SHP77 treated with DMSO at 0.1 percent for 48 hours (cell line): Measurements from ENCODE around the gene DUSP2.

ENCODE experiments used
- DNase-seq: peaks from one replicate; lab custom pipeline; 2025; lab: John Stamatoyannopoulos, UW

The DUSP2 gene

GRCh38 chr2:96131152-96131812 is 14.0 kb downstream of the DUSP2 start:
- DNase-seq = no peak

DNA sequence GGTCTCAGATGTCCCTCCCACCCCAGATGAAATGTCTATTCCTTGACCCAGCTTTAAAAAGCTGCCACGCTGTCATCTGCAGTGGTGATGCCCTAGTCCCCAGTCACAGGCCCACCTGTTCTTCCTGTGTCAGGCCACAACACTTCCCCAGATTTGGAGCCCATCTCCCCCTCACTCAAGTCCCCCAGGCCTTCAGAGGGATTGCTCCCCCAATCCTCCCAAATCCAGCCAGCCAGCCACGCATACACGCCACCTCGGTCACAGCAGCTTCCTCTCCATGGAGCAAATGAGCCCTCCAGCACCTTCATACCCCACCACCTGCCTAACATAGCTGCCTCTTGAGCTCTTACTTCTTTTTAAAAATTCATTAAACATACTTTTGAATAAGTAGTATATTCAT is 14.8 kb downstream of the DUSP2 start:
- DNase-seq = no peak

GRCh38 chr2:96129528-96130120 is 15.6 kb downstream of the DUSP2 start:
- no peak for DNase-seq

DNA sequence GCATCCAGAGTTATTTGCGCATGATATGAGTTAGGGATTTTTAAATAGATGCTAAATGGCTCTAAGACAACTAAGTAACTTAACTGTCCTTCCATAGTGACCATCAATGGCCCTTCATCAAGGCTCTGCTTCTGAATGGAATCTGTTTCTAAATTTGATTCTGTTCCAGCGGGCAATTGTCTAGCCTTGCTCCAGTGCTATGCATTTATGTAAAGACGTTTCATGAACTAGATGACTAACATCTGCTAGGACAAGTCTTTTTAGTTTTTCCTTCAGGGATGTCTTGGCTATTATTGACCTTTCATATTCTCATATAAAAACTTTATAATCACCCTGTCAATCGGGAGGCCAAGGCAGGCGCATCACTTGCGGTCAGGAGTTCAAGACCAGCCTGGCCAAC is 16.8 kb downstream of the DUSP2 start:
- no peak for DNase-seq

GRCh38 chr2:96124406-96125265 is 20.6 kb downstream of the DUSP2 start:
- DNase-seq = no peak

DNA sequence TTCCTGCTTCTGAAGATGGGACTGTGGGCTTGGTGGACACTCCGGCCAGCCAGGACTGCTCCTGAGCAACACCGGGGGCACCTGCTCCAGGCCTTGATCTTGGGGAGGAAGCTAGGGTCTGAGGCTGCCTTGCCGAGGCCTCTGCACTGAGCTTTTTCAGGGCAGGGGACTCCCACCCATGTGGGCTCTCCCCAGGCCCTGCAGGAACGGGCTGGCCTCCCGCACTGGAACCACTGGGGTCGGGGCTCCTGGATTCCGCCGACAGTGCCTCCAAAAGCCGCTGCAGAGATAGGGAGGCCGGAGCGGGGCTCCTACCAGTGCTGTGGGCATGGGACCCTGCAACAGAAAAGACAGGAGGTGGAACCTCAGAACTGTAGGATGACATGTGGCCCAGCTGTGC is 21.3 kb downstream of the DUSP2 start:
- DNase-seq = no peak

GRCh38 chr2:96123290-96123689 is 21.9 kb downstream of the DUSP2 start:
- DNase-seq = no peak

- no peak for DNase-seq
These were observed 22.8 kb downstream of the DUSP2 start for GRCh38 chr2:96122391-96122790.

DNA sequence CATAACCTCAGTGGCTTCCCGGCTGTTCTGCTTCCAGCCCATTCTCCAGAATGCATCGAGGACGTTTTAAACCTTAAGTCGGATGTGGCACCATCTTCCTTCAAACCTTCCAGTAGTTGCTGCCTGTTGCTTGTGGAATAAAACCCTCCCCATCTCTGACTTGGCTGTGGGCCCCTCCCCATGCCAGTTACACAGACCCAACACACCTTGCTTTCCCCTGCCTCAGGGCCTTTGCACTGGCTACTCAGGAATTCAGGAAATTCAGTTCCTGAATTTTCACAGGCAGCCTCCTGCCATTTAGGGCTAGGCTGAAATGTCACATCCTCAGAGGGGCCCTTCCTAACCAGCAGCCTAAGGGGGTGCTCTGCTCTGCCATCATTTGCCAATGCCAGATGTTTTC is 23.8 kb downstream of the DUSP2 start:
- no peak for DNase-seq

GRCh38 chr2:96120991-96121390 is 24.2 kb downstream of the DUSP2 start:
- DNase-seq = no peak

DNA sequence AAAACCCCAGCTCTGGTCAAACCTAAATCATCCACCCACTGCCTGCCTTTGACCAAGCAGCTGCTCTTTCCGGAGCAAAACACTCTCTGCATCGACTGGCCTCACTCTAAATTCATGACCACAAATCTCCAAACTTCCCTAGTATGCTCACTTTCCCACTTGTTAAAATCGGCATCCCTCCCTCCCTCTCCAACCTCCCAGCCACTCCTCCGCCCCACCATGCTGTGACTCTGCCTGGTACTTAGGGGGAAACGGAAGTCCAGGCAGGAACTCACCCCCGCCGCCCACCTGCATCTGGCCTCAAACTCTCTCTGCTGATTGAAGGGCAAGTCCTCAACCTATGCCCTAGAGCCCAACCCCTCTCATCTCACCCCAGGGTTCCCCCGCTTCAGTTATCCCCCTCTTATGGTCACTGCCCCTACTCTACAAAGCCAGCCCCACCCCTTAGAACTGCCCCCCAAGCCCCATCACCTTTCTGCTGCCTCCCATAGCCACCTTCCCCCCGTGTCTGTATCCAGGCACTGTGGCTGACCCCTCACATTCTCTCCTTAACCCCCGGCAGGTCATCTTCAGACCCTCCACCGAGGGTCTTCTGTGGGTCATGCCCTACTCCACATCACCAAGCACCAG is 25.0 kb downstream of the DUSP2 start:
- no peak for DNase-seq

DNA sequence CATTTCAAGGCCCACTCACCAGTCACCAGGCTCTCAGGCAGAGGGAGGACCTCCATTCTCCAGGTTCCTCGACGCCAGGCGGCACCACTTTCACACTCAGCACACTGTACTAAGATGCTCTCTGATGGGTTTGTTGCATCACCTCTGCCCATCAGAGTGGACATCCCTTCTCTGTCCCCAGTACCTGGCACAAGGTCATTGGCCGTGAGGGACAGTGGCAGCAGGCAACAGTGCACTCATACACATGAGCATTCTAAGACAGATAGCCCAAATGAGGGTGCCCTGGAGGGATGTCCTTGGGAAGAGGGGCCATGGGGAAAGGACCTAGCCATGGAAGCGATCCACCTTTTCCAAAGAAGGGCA is 25.9 kb downstream of the DUSP2 start:
- no peak for DNase-seq

DNA sequence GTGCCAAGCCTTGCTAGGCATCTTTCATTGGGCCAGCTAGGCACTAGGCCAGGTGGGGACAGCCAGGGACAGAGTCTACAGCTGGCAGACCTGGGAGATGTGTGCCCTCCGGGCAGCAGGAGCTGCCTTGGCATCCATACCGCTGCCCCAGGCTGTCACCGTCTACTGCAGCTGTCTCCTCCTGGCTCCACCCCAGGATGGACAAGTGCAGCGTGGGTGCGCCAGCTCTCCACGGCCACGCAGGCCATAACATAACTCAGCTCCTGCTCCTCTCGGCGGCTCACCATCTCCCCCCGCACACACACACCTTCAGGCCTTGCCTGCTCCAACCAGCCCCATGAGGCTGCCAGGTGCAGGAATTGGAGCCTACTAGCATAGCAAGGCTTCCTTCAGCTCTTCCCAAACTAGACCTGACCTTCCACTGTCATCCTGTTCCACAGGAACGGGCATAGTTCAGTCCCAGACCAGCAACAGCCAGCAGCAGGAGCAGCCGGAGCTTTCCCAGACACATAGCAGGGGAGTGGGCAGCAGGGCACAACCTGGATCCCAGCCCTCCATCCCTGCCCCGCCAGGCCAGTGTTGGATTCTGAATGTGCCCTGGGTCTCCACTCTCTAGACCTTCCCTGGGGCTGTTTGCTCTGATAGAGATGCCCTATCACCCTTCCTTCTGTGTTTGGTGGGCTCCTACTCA is 26.4 kb downstream of the DUSP2 start:
- DNase-seq = no peak

GRCh38 chr2:96117701-96118588 is 27.3 kb downstream of the DUSP2 start:
- DNase-seq = no peak

- DNase-seq = no peak
These were observed 28.2 kb downstream of the DUSP2 start for GRCh38 chr2:96116879-96117533.

- DNase-seq = no peak
These were observed 28.8 kb downstream of the DUSP2 start, which contains the start of gene ADRA2B for GRCh38 chr2:96116424-96116878. Gene ADRA2B, minus strand, starts transcription at chr2:96116571. Its CDS starts 422 bp downstream, at chr2:96116149.

DNA sequence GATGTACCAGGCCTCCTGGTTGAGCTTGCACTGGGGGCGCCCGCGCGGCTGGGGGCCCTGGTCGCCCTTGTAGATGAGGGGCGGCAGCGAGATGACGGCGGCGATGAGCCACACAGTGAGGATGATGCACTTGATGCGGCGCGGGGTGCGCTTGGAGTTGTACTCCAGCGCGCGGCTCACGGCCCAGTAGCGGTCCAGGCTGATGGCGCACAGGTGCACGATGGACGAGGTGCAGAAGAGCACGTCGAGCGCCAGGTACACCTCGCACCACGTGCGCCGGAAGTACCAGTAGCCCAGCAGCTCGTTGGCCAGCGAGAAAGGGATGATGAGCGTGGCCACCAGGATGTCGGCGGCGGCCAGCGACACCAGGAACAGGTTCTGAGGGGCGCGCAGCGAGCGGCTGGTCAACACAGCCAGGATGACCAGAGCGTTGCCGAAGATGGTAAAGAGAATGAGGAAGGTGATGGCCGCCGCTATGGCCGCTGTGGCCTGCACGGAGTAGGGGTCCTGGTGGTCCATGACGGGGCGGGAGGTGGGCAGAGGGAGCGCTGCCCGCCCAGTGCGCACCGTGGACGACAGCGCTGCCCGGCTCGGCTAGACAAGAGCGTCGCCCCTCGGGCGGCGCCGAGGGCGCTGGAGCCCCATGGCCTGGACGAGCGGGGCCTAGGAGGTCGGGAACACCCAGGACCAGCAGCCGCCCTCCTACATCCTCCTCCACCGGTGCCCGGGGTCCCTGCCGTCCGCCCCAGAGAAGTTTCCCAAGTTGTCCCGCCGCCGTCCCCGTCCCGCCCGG is 29.4 kb downstream of the DUSP2 start:
- DNase-seq = no peak

DNA sequence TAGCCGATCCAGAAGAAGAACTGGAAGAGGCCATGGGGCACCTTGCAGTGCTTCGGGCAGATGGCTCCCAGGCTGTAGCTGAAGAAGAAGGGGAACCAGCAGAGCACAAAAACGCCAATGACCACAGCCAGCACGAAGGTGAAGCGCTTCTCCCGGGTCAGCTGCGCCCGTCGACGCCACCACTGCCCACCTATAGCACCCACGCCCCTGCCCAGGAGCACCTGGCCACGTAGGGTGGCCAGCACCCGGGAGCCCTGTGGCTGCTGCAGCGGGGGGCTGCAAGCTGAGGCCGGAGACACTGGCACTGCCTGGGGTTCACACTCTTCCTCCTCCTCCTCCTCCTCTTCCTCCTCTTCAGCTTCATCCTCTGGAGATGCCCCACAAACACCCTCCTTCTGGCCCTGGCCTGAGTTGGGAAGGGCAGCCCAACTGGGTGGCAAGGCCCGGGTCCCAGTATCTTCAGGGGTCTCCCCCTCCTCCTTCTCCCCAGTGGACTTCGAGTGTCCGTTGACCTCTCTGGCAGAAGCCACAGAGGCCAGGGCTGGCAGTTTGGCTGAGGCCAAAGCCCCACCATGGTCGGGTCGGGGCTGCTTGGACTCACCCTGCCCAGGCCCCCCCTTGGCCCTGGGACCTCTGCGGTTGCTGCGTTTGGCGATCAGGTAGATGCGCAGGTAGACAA is 30.2 kb downstream of the DUSP2 start:
- no peak for DNase-seq

- no peak for DNase-seq
These were observed 30.7 kb downstream of the DUSP2 start for GRCh38 chr2:96114546-96114902.
